Activated T-cell treated with anti-CD3 and anti-CD28 coated beads, Interleukin-2, amount 50 U/mL, for 24 hours (primary cell): ENCODE measurements around the gene LIN37.
"Not testable (repeated sequence)": the region's sequence is repeated elsewhere in the genome, so short reads cannot be mapped to it uniquely, and the experiment has no call there.

Experiments
- DNase-seq: peaks from one replicate; pipeline ENCODE4 v3.0.0-alpha.2; 2020
- H3K27ac Mint-ChIP-seq: 2 replicates; pipeline ENCODE4 v1.8.0; 2020; ENCODE audit warnings: mild to moderate bottlenecking, mixed read lengths
- H3K27me3 Mint-ChIP-seq: 2 replicates; pipeline ENCODE4 v1.8.0; 2020; ENCODE audit warnings: mixed read lengths
- H3K36me3 Mint-ChIP-seq: 2 replicates; pipeline ENCODE4 v1.8.0; 2020; ENCODE audit warnings: low read depth, mixed read lengths
- H3K4me1 Mint-ChIP-seq: 2 replicates; pipeline ENCODE4 v1.8.0; 2020; ENCODE audit warnings: low read depth, mixed read lengths
- H3K4me3 Mint-ChIP-seq: 2 replicates; pipeline ENCODE4 v1.8.0; 2020; ENCODE audit warnings: mild to moderate bottlenecking, moderate library complexity, mixed read lengths
- H3K9me3 Mint-ChIP-seq: 2 replicates; pipeline ENCODE4 v1.8.0; 2020; ENCODE audit warnings: mixed read lengths

LIN37 gene

DNA sequence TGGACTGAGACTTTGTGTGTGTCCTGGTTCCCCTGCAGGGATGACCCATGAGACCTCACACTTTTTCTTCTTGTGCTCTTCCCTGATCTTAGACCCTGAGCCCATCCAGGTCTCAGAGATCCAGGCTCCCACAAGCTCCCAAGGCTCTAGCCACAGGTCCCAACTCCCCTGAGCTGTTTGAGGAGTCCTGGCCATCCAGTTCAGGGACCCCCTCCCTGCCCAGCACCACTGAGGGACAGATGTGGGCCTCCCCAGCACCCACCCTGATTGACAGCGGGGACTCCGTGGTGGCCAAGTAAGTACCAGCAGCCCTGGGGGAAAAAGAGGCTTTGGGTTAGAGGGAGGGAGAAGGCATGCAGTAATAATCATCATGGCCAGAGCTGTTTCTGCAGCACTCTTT is 11.3 kb downstream of the LIN37 start:
- H3K27me3 Mint-ChIP-seq, result peaks cover 8% of the 10 kb centered on the region
- no peaks in the 10 kb centered on the region for H3K9me3 Mint-ChIP-seq
- peaks cover 56% of the 10 kb centered on the region for H3K36me3 Mint-ChIP-seq
- H3K27ac Mint-ChIP-seq, result peak overlapping the region; percentile 50
- no peak for DNase-seq
- H3K4me3 Mint-ChIP-seq, result peak overlapping the region; percentile 92
- H3K4me1 Mint-ChIP-seq, result peaks cover 35% of the 10 kb centered on the region

DNA sequence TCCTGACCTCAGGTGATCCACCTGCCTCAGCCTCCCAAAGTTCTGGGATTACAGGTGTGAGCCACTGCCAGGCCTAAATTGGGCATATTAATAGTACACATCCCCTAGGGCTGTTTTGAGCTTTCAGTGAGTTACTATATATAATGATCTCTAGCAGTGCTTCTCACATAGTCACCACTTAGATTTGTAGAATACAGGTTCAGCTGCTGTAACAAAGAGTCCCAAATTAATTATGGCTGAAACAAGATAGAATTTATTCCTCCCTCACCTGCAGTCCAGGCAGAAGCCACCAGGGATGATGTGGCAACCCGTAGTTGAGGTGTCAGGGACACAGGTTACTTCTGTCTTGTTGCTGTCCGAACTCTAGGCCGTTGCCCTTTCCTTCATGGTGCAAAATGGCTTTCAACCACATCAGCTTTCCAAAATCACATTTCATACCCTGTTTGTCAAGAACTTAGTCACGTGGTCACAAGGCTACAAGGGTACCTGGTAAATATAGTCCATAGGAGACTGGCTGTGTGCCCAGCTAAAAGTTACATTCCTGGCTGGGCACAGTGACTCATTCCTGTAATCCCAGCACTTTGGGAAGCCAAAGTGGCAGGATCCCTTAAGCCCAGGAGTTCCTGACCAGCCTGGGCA is 12.5 kb downstream of the LIN37 start:
- no peaks in the 10 kb centered on the region for H3K9me3 Mint-ChIP-seq
- H3K36me3 Mint-ChIP-seq, result peaks cover 59% of the 10 kb centered on the region
- H3K4me1 Mint-ChIP-seq, result peaks cover 30% of the 10 kb centered on the region
- no peak overlapping the region for H3K4me3 Mint-ChIP-seq
- peaks cover 6% of the 10 kb centered on the region for H3K27me3 Mint-ChIP-seq
- no peak for DNase-seq
- H3K27ac Mint-ChIP-seq, result no peak overlapping the region

DNA sequence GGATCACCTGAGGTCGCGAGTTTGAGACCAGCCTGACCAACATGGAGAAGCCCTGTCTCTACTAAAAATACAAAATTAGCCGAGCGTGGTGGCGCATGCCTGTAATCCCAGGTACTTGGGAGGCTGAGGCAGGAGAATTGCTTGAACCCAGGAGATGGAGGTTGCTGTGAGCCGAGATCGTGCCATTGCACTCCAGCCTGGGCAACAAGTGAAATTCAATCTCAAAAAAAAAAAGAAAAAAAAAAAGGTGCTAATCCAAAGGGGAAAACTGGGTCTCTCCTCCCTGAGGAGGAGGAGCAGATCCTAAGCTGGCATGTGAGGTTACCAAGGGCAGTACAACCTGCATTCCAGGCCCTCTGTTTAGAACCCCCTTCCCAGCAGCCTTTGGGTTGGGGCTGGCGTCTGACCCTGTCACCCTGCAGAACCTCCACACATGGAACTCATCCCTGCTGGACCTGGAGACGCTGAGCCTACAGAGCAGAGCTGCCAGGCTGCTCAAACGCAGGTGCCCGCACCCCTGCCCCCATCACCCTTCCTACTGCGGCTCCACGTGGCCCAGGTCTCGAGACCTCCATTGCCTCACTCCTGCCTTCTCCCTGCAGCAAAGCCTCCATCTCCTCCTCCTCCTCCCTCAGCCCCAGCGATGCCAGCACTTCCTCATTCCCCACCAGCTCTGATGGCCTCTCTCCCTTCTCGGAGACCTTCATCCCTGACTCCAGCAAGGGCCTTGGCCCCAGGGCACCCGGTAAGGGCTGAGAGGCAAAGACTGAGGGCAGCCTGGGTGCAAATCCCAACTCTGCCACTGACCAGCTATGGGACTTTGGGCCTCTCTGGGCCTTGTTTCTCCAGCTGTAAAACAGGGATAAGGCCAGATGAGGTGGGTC is 16.3 kb downstream of the LIN37 start:
- Mint-ChIP-seq H3K27me3 (no peaks in the 10 kb centered on the region), H3K9me3 (no peaks in the 10 kb centered on the region), H3K27ac (no peak overlapping the region), H3K4me1 (peaks cover 5% of the 10 kb centered on the region), H3K36me3 (peaks cover 75% of the 10 kb centered on the region), H3K4me3 (no peak overlapping the region)
- no peak for DNase-seq

DNA sequence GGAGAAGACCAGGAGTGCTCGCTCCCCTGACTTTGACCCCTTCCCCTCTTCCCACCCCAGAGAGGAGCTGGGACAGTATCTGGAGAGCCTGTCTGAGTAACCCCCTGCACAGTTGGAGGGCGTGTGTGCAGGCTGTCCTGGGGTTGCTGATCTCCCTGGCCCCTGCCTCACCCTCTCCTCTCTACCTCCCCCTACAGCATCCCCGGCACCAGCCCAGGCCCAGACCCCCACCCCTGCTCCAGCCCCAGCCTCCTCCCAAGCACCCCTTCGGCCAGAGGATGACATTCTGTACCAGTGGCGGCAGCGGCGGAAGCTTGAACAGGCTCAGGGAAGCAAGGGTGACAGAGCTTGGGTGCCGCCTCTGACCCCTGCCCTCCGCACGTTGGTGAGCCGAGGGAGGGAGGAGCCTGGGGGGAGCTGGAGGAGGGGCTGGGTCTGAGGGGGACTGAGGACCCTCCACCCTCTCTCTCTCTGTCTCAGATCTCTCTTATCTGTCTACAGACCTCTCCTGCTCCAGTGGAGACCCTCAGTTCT is 18.3 kb downstream of the LIN37 start:
- Mint-ChIP-seq H3K27me3 (no peaks in the 10 kb centered on the region), H3K4me3 (no peak overlapping the region), H3K9me3 (no peaks in the 10 kb centered on the region), H3K4me1 (no peaks in the 10 kb centered on the region), H3K27ac (no peak overlapping the region), H3K36me3 (peaks cover 66% of the 10 kb centered on the region)
- DNase-seq, result no peak

DNA sequence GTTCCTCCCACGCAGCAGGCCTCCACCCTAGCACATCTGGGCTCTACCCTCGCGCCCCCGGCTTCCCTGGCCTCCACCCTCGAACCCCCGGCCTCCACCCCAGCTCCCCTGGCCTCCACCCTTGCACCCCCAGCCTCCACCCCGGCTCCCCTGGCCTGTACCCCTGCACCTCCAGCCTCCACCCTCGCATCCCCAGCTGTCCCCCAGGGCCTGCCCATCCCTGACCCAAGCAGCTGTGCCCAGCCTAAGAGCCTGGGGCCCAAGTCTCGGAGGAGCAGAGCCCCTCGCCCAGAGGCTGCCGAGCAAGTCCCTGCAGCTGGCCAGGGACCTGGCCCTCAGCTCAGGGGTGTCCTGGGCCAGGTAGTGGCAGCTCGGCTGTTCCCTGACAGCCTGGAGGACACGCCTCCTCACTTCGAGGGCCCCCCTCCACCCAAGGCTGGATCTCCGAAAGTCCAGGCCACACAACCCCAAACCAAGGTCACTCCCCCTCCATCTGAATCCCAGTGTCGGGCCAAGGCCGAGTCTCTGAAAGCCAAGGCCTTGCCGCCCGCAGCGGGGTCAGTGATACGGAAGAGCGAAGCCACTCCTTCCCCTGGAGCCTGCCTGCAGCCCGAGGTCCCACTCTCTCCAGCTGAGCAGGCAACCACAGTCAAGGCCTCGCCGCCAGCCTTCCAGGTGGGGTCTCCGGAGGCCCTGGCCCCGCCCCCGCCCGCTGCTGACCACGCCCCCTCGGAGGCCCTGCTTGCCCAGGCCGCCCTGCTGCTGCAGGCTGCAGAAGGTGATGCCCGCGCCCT is 19.1 kb downstream of the LIN37 start:
- Mint-ChIP-seq H3K4me1 (no peaks in the 10 kb centered on the region), H3K27ac (no peak overlapping the region)

DNA sequence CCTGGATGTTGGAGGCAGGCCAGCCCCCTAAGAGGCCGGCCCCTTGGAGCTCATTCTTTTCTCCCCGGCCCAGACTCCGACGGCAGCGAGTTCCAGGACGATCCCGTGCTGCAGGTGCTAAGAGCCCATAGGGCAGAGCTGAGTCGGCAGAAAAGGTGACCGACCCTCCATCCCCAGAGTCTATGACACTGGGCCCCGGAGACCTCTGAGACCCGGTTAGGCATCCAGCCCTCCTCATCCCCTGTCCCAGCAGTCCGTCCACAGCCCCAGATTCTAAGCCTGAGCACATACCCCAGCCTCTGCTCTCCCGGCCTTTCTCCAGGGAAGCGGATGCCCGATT is 19.7 kb downstream of the LIN37 start:
- Mint-ChIP-seq H3K4me3 (no peak overlapping the region), H3K36me3 (peaks cover 59% of the 10 kb centered on the region), H3K9me3 (no peaks in the 10 kb centered on the region), H3K4me1 (no peaks in the 10 kb centered on the region), H3K27me3 (no peaks in the 10 kb centered on the region), H3K27ac (no peak overlapping the region)
- DNase-seq, result no peak

More for the DNA sequence above, 19.1 kb downstream of the LIN37 start:
- Mint-ChIP-seq H3K9me3 (no peaks in the 10 kb centered on the region), H3K27me3 (no peaks in the 10 kb centered on the region), H3K4me3 (no peak overlapping the region), H3K36me3 (peaks cover 59% of the 10 kb centered on the region)
- DNase-seq, result no peak

DNA sequence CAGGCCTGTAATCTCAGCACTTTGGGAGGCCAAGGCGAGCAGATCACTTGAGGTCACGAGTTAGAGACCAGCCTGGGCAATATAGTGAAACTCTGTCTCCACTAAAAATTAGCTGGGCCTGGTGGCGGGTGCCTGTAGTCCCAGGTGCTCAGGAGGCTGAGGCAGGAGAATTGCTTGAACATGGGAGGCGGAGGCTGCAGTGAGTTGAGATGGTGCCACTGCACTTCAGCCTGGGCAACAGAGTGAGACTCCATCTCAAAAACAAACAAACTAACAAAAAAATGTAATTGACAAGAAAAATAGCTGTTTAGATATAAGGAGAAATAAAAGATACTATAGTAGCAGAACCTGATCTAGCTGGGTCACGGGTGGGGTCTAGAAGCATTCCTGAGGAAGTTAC is 24.0 kb downstream of the LIN37 start:
- H3K9me3 Mint-ChIP-seq, H3K27me3 Mint-ChIP-seq, H3K4me3 Mint-ChIP-seq, H3K27ac Mint-ChIP-seq, DNase-seq, H3K4me1 Mint-ChIP-seq: not testable (repeated sequence)
- H3K36me3 Mint-ChIP-seq, result peaks cover 27% of the 10 kb centered on the region

DNA sequence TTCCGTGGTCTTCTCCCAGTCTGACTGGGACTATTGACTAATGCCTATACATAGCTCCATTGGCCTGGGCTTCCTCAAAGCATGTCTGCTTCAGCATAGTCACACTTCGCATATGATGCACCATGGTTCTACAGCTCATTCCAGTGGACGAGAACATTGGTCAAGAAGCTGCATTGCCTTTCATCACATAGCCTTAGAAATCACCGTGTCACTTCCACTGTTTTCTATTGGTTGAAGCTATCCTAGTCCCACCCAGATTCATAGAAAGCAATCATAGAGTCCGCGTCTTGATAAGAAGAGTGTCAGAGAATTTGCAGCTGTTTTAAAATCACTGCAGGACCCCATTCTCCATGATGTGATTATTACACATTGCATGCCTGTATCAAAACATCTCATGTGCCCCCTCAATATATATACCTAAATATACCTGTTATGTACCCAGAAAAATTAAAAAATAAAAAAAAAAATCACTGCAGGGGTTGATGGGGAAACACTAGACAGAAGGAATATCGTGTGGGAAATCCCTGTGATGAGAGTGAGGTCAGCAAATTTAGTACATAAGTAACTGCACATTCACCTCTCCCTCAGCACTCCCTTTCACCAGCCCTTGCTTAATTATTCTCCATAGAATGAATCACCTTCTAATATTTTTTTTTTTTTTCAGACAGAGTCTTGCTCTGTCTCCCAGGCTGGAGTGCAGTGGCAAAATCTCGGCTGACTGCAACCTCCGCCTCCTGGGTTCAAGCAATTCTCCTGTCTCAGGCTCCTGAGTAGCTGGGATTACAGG is 24.8 kb downstream of the LIN37 start:
- Mint-ChIP-seq H3K27ac (no peak overlapping the region), H3K4me3 (no peak overlapping the region), H3K36me3 (peaks cover 19% of the 10 kb centered on the region), H3K4me1 (peaks cover 10% of the 10 kb centered on the region), H3K27me3 (no peaks in the 10 kb centered on the region), H3K9me3 (no peaks in the 10 kb centered on the region)
- no peak for DNase-seq

DNA sequence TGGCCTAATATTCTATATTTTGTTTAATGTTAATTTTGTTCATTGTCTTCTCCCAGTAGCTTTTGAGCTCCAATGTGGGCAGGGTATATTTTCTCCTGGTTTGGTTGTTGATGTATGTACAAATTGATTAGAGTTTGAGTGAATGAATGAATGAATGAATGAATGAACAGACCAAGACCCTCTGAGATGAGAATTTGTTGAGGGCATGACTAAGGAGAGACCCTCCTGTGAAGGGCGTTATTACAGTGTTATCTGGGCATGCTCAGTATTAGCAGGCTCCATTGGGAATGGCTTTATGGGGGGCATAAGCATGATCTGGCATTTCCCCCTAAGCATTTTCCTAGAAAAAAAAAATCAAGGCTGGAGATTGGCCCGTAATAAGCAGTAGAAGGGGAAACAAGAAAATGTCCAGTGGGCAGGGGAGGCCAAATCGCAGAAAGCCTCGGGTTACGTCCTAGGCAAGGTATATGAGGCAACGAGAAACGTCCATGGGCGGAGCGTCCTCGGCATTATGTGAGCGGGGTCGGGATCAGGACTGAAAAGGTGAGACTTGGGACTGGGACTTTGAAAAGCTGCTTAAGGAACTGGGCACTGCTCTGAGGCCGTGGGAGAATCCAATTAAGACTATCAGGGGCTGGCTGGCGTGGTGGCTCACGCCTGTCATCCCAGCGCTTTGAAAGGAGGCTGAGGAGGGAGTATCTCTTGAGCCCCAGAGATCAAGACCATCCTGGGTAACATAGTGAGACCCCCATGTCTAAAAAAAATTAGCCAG is 26.1 kb downstream of the LIN37 start:
- no peak overlapping the region for H3K27ac Mint-ChIP-seq
- H3K4me3 Mint-ChIP-seq, result peak overlapping the region; percentile 73
- H3K36me3 Mint-ChIP-seq, result peaks cover 10% of the 10 kb centered on the region
- no peak for DNase-seq
- peaks cover 10% of the 10 kb centered on the region for H3K4me1 Mint-ChIP-seq
- H3K27me3 Mint-ChIP-seq, result no peaks in the 10 kb centered on the region
- H3K9me3 Mint-ChIP-seq, result no peaks in the 10 kb centered on the region

DNA sequence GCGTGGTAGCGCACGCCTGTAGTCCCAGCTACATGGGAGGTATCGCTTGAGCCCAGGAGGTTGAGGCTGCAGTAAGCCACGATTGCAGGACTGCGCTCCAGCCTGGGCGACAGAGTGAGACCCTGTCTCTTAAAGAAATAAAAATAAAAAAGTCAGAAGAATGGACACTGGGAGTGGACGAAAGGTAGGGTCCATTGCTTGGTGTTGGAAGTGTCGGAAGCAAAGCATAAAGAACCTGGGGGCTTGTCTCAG is 26.6 kb downstream of the LIN37 start:
- Mint-ChIP-seq H3K27me3 (no peaks in the 10 kb centered on the region), H3K27ac (no peak overlapping the region), H3K36me3 (peaks cover 6% of the 10 kb centered on the region), H3K9me3 (no peaks in the 10 kb centered on the region), H3K4me1 (peaks cover 10% of the 10 kb centered on the region), H3K4me3 (peak overlapping the region; percentile 73)
- no peak for DNase-seq

DNA sequence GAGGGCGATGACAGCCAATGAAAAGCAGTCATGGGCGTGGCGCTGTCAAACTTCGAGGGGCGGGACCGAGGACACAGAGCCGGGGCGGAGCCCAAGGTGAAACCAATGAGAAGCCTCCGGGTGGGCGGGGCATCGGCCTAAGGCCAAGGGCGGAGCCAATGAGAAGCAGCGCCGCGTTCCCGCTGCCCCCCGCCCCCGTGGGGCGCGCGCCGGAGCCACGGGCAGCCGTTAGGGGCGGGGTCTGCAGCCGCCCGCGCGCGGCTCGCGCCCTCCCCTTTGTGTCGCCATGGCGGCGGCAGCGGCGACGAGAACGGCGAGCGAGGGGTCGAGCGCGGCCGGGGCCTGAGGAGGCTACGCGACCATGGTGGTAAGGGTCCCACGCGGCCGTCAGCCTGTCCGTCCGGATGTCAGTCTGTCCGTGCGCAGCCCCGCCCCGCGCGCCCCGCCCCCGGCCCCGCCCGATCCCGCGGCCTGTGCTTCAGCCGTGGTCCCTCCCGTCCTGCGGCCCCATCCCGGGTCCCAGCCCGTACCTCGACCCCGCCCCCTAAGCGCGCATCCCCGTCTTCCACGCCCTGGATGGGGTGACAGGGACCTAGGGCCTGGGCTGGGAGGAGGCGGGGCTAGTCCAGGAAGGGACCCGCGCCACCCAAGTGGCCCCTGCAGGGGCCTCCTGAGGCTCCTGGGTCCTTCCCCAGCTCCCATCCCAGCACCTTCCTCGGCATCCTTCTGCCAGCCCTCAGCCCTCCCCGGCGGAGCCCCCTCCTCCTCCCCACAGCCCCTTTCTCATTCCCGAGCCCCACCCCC is 27.1 kb downstream of the LIN37 start, which contains the start of gene ARHGAP33:
ARHGAP33 (plus strand) TSS at position 267 of the 804 bp plus-strand sequence; CDS start at position 362, 95 bp downstream.
- H3K36me3 Mint-ChIP-seq, result peaks cover 6% of the 10 kb centered on the region
- no peaks in the 10 kb centered on the region for H3K27me3 Mint-ChIP-seq
- peaks cover 10% of the 10 kb centered on the region for H3K4me1 Mint-ChIP-seq
- peak within 1 kb of the TSS; percentile 73 for H3K4me3 Mint-ChIP-seq
- H3K27ac Mint-ChIP-seq, result no peak within 1 kb of the TSS
- DNase-seq, result peak; percentile 99
- H3K9me3 Mint-ChIP-seq, result no peaks in the 10 kb centered on the region

DNA sequence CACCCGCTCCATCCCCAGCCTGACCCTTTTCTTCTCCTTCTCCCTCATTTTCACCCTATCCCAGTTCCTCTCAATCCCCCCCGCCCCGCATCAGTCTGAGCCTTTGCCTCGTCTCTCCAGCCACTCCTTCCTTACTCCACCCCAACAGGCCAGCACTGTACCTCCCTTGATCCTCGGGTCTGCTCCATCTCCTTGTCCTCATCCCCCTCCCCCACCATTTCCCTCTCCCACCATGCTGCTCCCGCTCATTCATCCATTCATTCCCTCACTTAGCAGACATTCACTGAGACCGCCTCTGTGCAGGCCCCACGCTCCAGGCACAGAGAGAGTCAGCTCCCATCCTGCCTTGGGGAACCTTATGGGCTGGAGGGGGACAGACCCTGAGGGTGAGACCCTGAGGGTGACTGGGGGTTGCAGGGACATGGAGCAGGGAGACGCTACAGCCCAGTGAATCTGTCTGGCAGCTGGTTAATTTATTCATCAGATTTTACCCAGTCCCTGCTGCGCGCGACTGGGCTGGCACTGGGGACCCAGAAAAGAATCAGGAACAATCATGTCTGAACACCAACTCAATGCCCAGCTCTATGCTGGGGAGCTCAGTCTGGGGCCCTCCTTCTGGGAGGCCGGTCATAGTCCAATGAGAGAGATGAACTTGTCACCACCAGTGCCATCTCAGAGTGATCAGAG is 27.9 kb downstream of the LIN37 start:
- Mint-ChIP-seq H3K27ac (no peak overlapping the region), H3K36me3 (peaks cover 7% of the 10 kb centered on the region), H3K4me3 (peak overlapping the region; percentile 73), H3K27me3 (no peaks in the 10 kb centered on the region), H3K4me1 (peaks cover 10% of the 10 kb centered on the region), H3K9me3 (no peaks in the 10 kb centered on the region)
- no peak for DNase-seq
